Lower leg skin (tissue), 3 donors: ENCODE data around the gene ATAD2B.

Experiments used
- CTCF ChIP-seq, 3 donors: fragments of 450-650 bp; IDR thresholded peaks; one replicate each; pipeline ENCODE4 v1.5.1; 2016; ENCODE audit warnings: antibody characterized with exemption in 3 of 3, mild to moderate bottlenecking in 3 of 3, moderate library complexity in 2 of 3
- POLR2A ChIP-seq, 2 donors: fragments of 450-650 bp; IDR thresholded peaks; one replicate each; pipeline ENCODE4 v1.6.1; 2016 to 2017; ENCODE audit warnings: antibody characterized with exemption in 2 of 2, mild to moderate bottlenecking in 1 of 2, moderate library complexity in 1 of 2

GRCh38 chr2:23700627-23701026, 226.3 kb downstream of the ATAD2B start:
- TF ChIP-seq POLR2A (IDR thresholded peaks at IDR 0.05) = no peak
- TF ChIP-seq CTCF (IDR thresholded peaks at IDR 0.05) = no peak
